Measurements from ENCODE around the gene ATP8A2. TPM values are rescaled to one million over a fixed set of nuclear protein-coding genes. Genes with fewer than 3 reads are reported as not detected.

Gene ATP8A2
- total and polyA plus RNA-seq, 2 of the 8 experiments (the other 6 are each of a cell fraction or from before 2014, with no cell fraction given), result 2.4 to 8.3 TPM

DNA sequence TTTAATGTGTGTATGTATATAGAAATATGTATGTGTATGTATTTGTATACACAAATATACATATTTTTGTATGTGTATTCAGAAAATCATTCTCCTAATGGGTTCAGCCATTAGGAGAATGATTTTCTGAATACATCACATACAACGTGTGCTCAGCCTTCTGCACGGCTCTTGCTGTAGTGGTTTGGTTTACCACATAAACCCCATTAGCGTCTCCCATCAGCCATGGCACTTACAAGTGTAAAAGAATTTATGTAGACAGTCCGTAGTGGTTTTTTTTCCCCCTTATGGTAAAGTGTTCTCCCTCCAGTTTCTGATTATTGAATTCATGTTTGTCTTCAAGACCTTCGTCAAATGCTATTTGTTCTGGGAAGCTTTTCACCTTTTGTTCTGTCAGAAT lies 38.2 kb downstream of the ATP8A2 start:
- Histone ChIP-seq H3K18ac (ENCODE audit: extremely low read depth, low read length) (no peak overlapping the region), H3K9me3 (ENCODE audit: insufficient read depth in 2 of 2, low read depth in 1 of 2, low read length in 1 of 2) (peaks cover 0 to 4% of the 10 kb centered on the region in 2 experiments; a peak in 1 of 4 replicates), H2BK20ac (ENCODE audit: low read length) (no peak overlapping the region), H2BK120ac (replicated peaks; ENCODE audit: low read depth, low read length) (no peak overlapping the region), H2BK12ac (ENCODE audit: low read depth, low read length) (no peak overlapping the region), H3K23me2 (ENCODE audit: low read depth, low read length) (no peaks in the 10 kb centered on the region), H3K79me2 (ENCODE audit: control insufficient read depth in 1 of 2, insufficient read depth in 2 of 2, low read length in 2 of 2) (no peaks in the 10 kb centered on the region), H2BK15ac (ENCODE audit: low read length) (no peak overlapping the region), H3K36me3 (ENCODE audit: control insufficient read depth in 2 of 4, insufficient read depth in 4 of 4, low read length in 3 of 4) (no peaks in the 10 kb centered on the region), H3K79me1 (ENCODE audit: low read depth, low read length) (no peaks in the 10 kb centered on the region), H4K91ac (replicated peaks; ENCODE audit: insufficient read length, low read length) (no peak overlapping the region), H4K20me1 (replicated peaks in 1 of 2; ENCODE audit: control insufficient read depth in 1 of 2, insufficient read depth in 2 of 2, low read length in 2 of 2) (no peaks in the 10 kb centered on the region), H3K56ac (replicated peaks; ENCODE audit: insufficient read length, low read depth, low read length) (no peak overlapping the region), H3K4me3 (ENCODE audit: extremely low read depth in 1 of 4, insufficient read depth in 2 of 4, low read depth in 3 of 4, low read length in 4 of 4) (no peak overlapping the region), H2BK5ac (ENCODE audit: low read depth, low read length) (no peak overlapping the region), H3K27me3 (replicated peaks in 1 of 4; ENCODE audit: control insufficient read depth in 3 of 4, extremely low read depth in 1 of 4, insufficient read depth in 3 of 4, low read length in 3 of 4) (no peaks in the 10 kb centered on the region), H3K4me2 (ENCODE audit: insufficient read depth in 1 of 2, low read depth in 2 of 2, low read length in 2 of 2) (no peak overlapping the region), H4K8ac (ENCODE audit: extremely low read depth, insufficient read depth, low read length) (no peak overlapping the region), H3K14ac (ENCODE audit: insufficient read length) (no peak overlapping the region), H2AFZ (ENCODE audit: low read length) (no peak overlapping the region), H3K27ac (ENCODE audit: low read depth, low read length) (no peak overlapping the region), H3K9ac (replicated peaks in 1 of 4; ENCODE audit: extremely low read depth in 1 of 4, low read depth in 3 of 4, low read length in 3 of 4) (no peak overlapping the region), H3K4ac (replicated peaks; ENCODE audit: insufficient read length, low read depth, low read length) (no peak overlapping the region), H4K5ac (ENCODE audit: insufficient read length, low read depth, low read length) (no peak overlapping the region), H2AK5ac (ENCODE audit: low read depth, low read length) (no peak overlapping the region), H3K23ac (ENCODE audit: insufficient read length) (no peak overlapping the region), H3K4me1 (replicated peaks in 1 of 4; ENCODE audit: control insufficient read depth in 3 of 4, insufficient read depth in 4 of 4, low read length in 3 of 4) (no peaks in the 10 kb centered on the region)
- FAIRE-seq (no peak), DNase-seq (ENCODE audit: low read depth in 1 of 2, low spot score in 2 of 2) (no peak)
- POLR2A ChIA-PET (ENCODE audit: partially characterized antibody), result no interaction called here
- WGBS, 2 experiments (ENCODE audit: extremely low coverage in 1 of 2, insufficient coverage in 1 of 2, insufficient read length in 1 of 2, insufficient replicate concordance in 2 of 2, low coverage in 1 of 2, low lambda C conversion rate in 2 of 2, missing lambda C conversion rate in 1 of 2), result 93% methylated on average over 5 of the region's 5 CpGs; no CpG with 5 or more reads in 1 of the 2 experiments
- TF ChIP-seq SAP30 (IDR thresholded peaks at IDR 0.05; ENCODE audit: insufficient read depth, insufficient replicate concordance, low read length), result no peak
- TF ChIP-seq, protein P1, sequence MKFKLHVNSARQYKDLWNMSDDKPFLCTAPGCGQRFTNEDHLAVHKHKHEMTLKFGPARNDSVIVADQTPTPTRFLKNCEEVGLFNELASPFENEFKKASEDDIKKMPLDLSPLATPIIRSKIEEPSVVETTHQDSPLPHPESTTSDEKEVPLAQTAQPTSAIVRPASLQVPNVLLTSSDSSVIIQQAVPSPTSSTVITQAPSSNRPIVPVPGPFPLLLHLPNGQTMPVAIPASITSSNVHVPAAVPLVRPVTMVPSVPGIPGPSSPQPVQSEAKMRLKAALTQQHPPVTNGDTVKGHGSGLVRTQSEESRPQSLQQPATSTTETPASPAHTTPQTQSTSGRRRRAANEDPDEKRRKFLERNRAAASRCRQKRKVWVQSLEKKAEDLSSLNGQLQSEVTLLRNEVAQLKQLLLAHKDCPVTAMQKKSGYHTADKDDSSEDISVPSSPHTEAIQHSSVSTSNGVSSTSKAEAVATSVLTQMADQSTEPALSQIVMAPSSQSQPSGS (IDR thresholded peaks at IDR 0.05; ENCODE audit: low read length), result no peak
- TF ChIP-seq JUN (IDR thresholded peaks at IDR 0.05; ENCODE audit: low read depth, low read length), result no peak
- TF ChIP-seq RBBP5 (IDR thresholded peaks at IDR 0.05; ENCODE audit: borderline replicate concordance, low read depth, low read length), result no peak
- TF ChIP-seq RNF2 (IDR thresholded peaks at IDR 0.05; ENCODE audit: borderline replicate concordance, low read depth, low read length, missing control alignments, poor library complexity, severe bottlenecking), result no peak
- TF ChIP-seq BRCA1 (IDR thresholded peaks at IDR 0.05; ENCODE audit: low read depth, low read length), result no peak
- no peak for TF ChIP-seq POLR2AphosphoS5 (IDR thresholded peaks at IDR 0.05; ENCODE audit: low read depth, low read length)
- CTCF ChIA-PET (ENCODE audit: partially characterized antibody), result no interaction called here

All from H1 (cell line).